A549 (cell line): ENCODE measurements around the gene SLC19A1. TPM values are rescaled to one million over a fixed set of nuclear protein-coding genes. Genes with fewer than 3 reads are reported as not detected.

Experiments used
- ATAC-seq, 2 experiments: fragments of 200-7000 bp in 1 of 2; fragments of >200 bp in 1 of 2; cut with Nextera tagmentation in 1 of 2; cut with Tn5 transposase in 1 of 2; 3 replicates each; pipeline versions ENCODE4 v1.8.0 to v1.9.1; 2018 to 2020; ENCODE audit warnings: mild to moderate bottlenecking in 1 of 2, moderate library complexity in 1 of 2
- CTCF ChIA-PET: fragments of 300-600 bp; sonication (Branson Sonifier 250); formaldehyde crosslinking; extraction: SDS; loops from one replicate; lab custom pipeline; 2021; ENCODE audit warnings: antibody characterized with exemption, inconsistent platforms; lab: Yijun Ruan, JAX
- POLR2A ChIA-PET: fragments of 350-600 bp; formaldehyde crosslinking; extraction: SDS; loops from one replicate; lab custom pipeline; 2021; ENCODE audit warnings: antibody characterized with exemption, inconsistent platforms; lab: Yijun Ruan, JAX
- DNase-seq, 2 experiments: peaks; one replicate each; pipeline versions ENCODE4 v3.0.0 to v3.0.0-alpha.2; 2011 to 2016; ENCODE audit warnings: low read depth in 1 of 2, low spot score in 1 of 2
- FAIRE-seq: peaks from 2 replicates; lab custom pipeline; 2011; peaks lifted over from hg19 to GRCh38; lab: Jason Lieb, UNC
- H3K27ac ChIP-seq, 2 experiments: fragments of >200 bp; sonication (Bioruptor Twin); formaldehyde crosslinking; 3 replicates each; pipeline ENCODE4 v1.5.1; 2016 to 2017
- H3K4me1 ChIP-seq: fragments of >200 bp; sonication (Bioruptor Twin); formaldehyde crosslinking; 3 replicates; pipeline ENCODE4 v1.6.1; 2016
- H3K4me2 ChIP-seq: fragments of >200 bp; sonication (Bioruptor Twin); formaldehyde crosslinking; 3 replicates; pipeline ENCODE4 v1.6.1; 2016
- H3K4me3 ChIP-seq: fragments of >200 bp; sonication (Bioruptor Twin); formaldehyde crosslinking; 3 replicates; pipeline ENCODE4 v1.5.1; 2016
- H3K9me3 ChIP-seq: fragments of >200 bp; sonication (Bioruptor Twin); formaldehyde crosslinking; 3 replicates; pipeline ENCODE4 v1.6.1; 2016
- CBX2 ChIP-seq: fragments of 200-600 bp; sonication (generic); IDR thresholded peaks from 2 replicates; pipeline ENCODE4 v1.6.1; 2016; ENCODE audit warnings: low read depth, mild to moderate bottlenecking, borderline replicate concordance
- CBX8 ChIP-seq: fragments of 200-600 bp; sonication (generic); IDR thresholded peaks from 2 replicates; pipeline ENCODE4 v1.6.1; 2016
- EHF ChIP-seq: fragments of 250-450 bp; sonication (Bioruptor Pico); IDR thresholded peaks from 2 replicates; pipeline ENCODE4 v1.5.0; 2020; ENCODE audit warnings: mild to moderate bottlenecking
- ELK1 ChIP-seq: fragments of 150-350 bp; IDR thresholded peaks from 2 replicates; pipeline ENCODE4 v1.6.1; 2014; ENCODE audit warnings: low read depth, mild to moderate bottlenecking, low read length
- FOSL2 ChIP-seq, 2 experiments: fragments of 450-650 bp in 1 of 2; fragments of >200 bp in 1 of 2; sonication (Bioruptor Twin) in 1 of 2; formaldehyde crosslinking; IDR thresholded peaks; 2 replicates each; pipeline versions ENCODE4 v1.5.0 to v1.6.1; 2016 to 2020; ENCODE audit warnings: mild to moderate bottlenecking in 1 of 2, moderate library complexity in 1 of 2
- HDAC2 ChIP-seq: fragments of 200-600 bp; sonication (generic); IDR thresholded peaks from 2 replicates; pipeline ENCODE4 v1.6.1; 2016
- HMGXB4 ChIP-seq: fragments of 250-450 bp; sonication (Bioruptor Pico); IDR thresholded peaks from 2 replicates; pipeline ENCODE4 v1.5.0; 2021; ENCODE audit warnings: mild to moderate bottlenecking, moderate library complexity, borderline replicate concordance
- HOXB5 ChIP-seq: fragments of 250-450 bp; sonication (Bioruptor Pico); IDR thresholded peaks from 2 replicates; pipeline ENCODE4 v1.5.0; 2020; ENCODE audit warnings: mild to moderate bottlenecking, moderate library complexity
- KDM5A ChIP-seq: fragments of 200-600 bp; sonication (generic); IDR thresholded peaks from 2 replicates; pipeline ENCODE4 v1.6.1; 2016; ENCODE audit warnings: antibody characterized with exemption, mild to moderate bottlenecking
- MAFK ChIP-seq: fragments of 450-650 bp; IDR thresholded peaks from 2 replicates; pipeline ENCODE4 v1.6.1; 2014; ENCODE audit not compliant: partially characterized antibody
- MAZ ChIP-seq: fragments of 150-350 bp; IDR thresholded peaks from 2 replicates; pipeline ENCODE4 v1.6.1; 2014; ENCODE audit warnings: antibody characterized with exemption, low read depth, low read length, borderline replicate concordance
- NPAS2 ChIP-seq: fragments of 250-450 bp; sonication (Bioruptor Pico); IDR thresholded peaks from 2 replicates; pipeline ENCODE4 v1.8.0; 2022; ENCODE audit warnings: mild to moderate bottlenecking, moderate library complexity, borderline replicate concordance
- PBX3 ChIP-seq: IDR thresholded peaks from 2 replicates; pipeline ENCODE4 v1.6.1; 2012
- PHF8 ChIP-seq: fragments of 200-600 bp; sonication (generic); IDR thresholded peaks from 2 replicates; pipeline ENCODE4 v1.6.1; 2016; ENCODE audit warnings: low read depth, mild to moderate bottlenecking, antibody characterized with exemption, moderate library complexity, borderline replicate concordance
- POLR2A ChIP-seq: IDR thresholded peaks from 2 replicates; pipeline ENCODE4 v1.6.1; 2012; ENCODE audit warnings: mild to moderate bottlenecking, low read length
- POLR2AphosphoS2 ChIP-seq: conservative IDR thresholded peaks from 2 replicates; pipeline ENCODE4 v1.6.1; 2012; ENCODE audit warnings: low read length, improper control_type of control experiment, inconsistent platforms
- RFX5 ChIP-seq: fragments of 450-650 bp; IDR thresholded peaks from 2 replicates; pipeline ENCODE4 v1.7.1; 2014; ENCODE audit warnings: antibody characterized with exemption, mild to moderate bottlenecking, moderate library complexity
- RNF2 ChIP-seq: fragments of 200-600 bp; sonication (generic); IDR thresholded peaks from 2 replicates; pipeline ENCODE4 v1.6.1; 2016; ENCODE audit warnings: low read depth, mild to moderate bottlenecking, antibody characterized with exemption, moderate library complexity, borderline replicate concordance
- SMC3 ChIP-seq: fragments of >200 bp; sonication (Bioruptor Twin); formaldehyde crosslinking; IDR thresholded peaks from 3 replicates; pipeline ENCODE4 v1.6.1; 2018; ENCODE audit warnings: inconsistent platforms
- SREBF2 ChIP-seq: fragments of 450-650 bp; IDR thresholded peaks from 2 replicates; pipeline ENCODE4 v1.6.1; 2014; ENCODE audit warnings: mild to moderate bottlenecking, moderate library complexity
- TFCP2L1 ChIP-seq: fragments of 250-450 bp; sonication (Bioruptor Pico); IDR thresholded peaks from 2 replicates; pipeline ENCODE4 v1.5.0; 2021; ENCODE audit warnings: mild to moderate bottlenecking
- TP53 ChIP-seq: fragments of 250-450 bp; sonication (Bioruptor Pico); IDR thresholded peaks from 2 replicates; pipeline ENCODE4 v1.5.0; 2021; ENCODE audit warnings: mild to moderate bottlenecking, moderate library complexity
- USF2 ChIP-seq: fragments of 450-650 bp; IDR thresholded peaks from 2 replicates; pipeline ENCODE4 v1.6.1; 2014; ENCODE audit warnings: antibody characterized with exemption
- WGBS: methylation state at CpG from one replicate; pipeline ENCODE4 v1.1.6; 2017; ENCODE audit errors: missing lambda C conversion rate; 5-methylcytosine and 5-hydroxymethylcytosine counted together
- polyA plus RNA-seq, 4 experiments: library from polyadenylated mRNA; depleted of rRNA in 3 of 4; stranded (reverse); fragments of >200 nt; fragmentation: RNase III in 1 of 4; extraction: RNeasy Plus Mini Kit Qiagen cat#74134 plus additional on column Dnase treatment in 1 of 4; gene quantifications; 2 replicates in 3 of 4; 3 replicates in 1 of 4; pipeline ENCODE4 v1.2.3, GENCODE V29; 2011 to 2017

The SLC19A1 gene
- polyA plus RNA-seq, 2 of the 4 experiments (the other 2 are of a cell fraction) = 9.8 to 14.0 TPM

GRCh38 chr21:45580576-45581321 is 38.5 kb upstream of the SLC19A1 start:
- DNase-seq (no peak), ATAC-seq (no peak), FAIRE-seq (no peak)
- no peak overlapping the region for H3K4me3 ChIP-seq
- no peaks in the 10 kb centered on the region for H3K4me1 ChIP-seq
- 54% methylated on average over 25 of the region's 33 CpGs for WGBS
- peaks cover 16% of the 10 kb centered on the region; the same call in 2 of the 3 replicates for H3K9me3 ChIP-seq
- TF ChIP-seq TFCP2L1 = no peak
- no peak for TF ChIP-seq FOSL2 (IDR thresholded peaks at IDR 0.05)
- no peak for TF ChIP-seq FOSL2 (CRISPR knock-in tag; IDR thresholded peaks at IDR 0.05)
- TF ChIP-seq PHF8 = no peak
- TF ChIP-seq SREBF2 = no peak
- TF ChIP-seq KDM5A = no peak
- no peak overlapping the region for H3K27ac ChIP-seq
- POLR2A ChIA-PET = no interaction called here
- CTCF ChIA-PET = interaction anchor here (1.6 kb wide), 1 partner anchor 25 kb away, joined by 7 read pairs; no protein-coding TSS in a partner anchor
- H3K4me2 ChIP-seq = no peak overlapping the region

- Histone ChIP-seq H3K4me1 (no peaks in the 10 kb centered on the region), H3K4me3 (no peak overlapping the region), H3K9me3 (peaks cover 13% of the 10 kb centered on the region; the same call in 2 of the 3 replicates), H3K27ac (no peak overlapping the region), H3K4me2 (no peak overlapping the region)
- 83% methylated on average over 8 of the region's 8 CpGs for WGBS
- FAIRE-seq (no peak), ATAC-seq (no peak), DNase-seq (no peak)
- ChIA-PET CTCF (no interaction called here), POLR2A (no interaction called here)
- no peak for TF ChIP-seq USF2
- no peak for TF ChIP-seq HMGXB4 (CRISPR knock-in tag)
- TF ChIP-seq MAFK = no peak
- TF ChIP-seq HDAC2 = no peak
- no peak for TF ChIP-seq POLR2A
- no peak for TF ChIP-seq NPAS2 (CRISPR knock-in tag)
- TF ChIP-seq CBX8 = no peak
- no peak for TF ChIP-seq RFX5
- no peak for TF ChIP-seq POLR2AphosphoS2
- no peak for TF ChIP-seq MAZ
- no peak for TF ChIP-seq KDM5A
- TF ChIP-seq TFCP2L1 = no peak
- TF ChIP-seq EHF (CRISPR knock-in tag) = no peak
- TF ChIP-seq ELK1 = no peak
Measured at GRCh38 chr21:45580181-45580575, 37.9 kb upstream of the SLC19A1 start.

GRCh38 chr21:45579383-45580180 is 37.3 kb upstream of the SLC19A1 start:
- H3K9me3 ChIP-seq = peaks cover 13% of the 10 kb centered on the region; the same call in 2 of the 3 replicates
- H3K4me1 ChIP-seq = no peaks in the 10 kb centered on the region
- H3K4me3 ChIP-seq = no peak overlapping the region
- FAIRE-seq (no peak), DNase-seq (no peak), ATAC-seq (no peak)
- POLR2A ChIA-PET = no interaction called here
- H3K27ac ChIP-seq = no peak overlapping the region
- CTCF ChIA-PET = no interaction called here
- no peak overlapping the region for H3K4me2 ChIP-seq
- WGBS = no CpG with 5 or more reads among the region's 29 CpGs
- TF ChIP-seq CBX2 = no peak
- TF ChIP-seq CBX8 = no peak
- TF ChIP-seq PBX3 = no peak
- no peak for TF ChIP-seq SMC3
- no peak for TF ChIP-seq RNF2
- TF ChIP-seq TP53 (CRISPR knock-in tag) = no peak
- no peak for TF ChIP-seq TFCP2L1
- TF ChIP-seq FOSL2 (IDR thresholded peaks at IDR 0.05) = no peak
- no peak for TF ChIP-seq FOSL2 (CRISPR knock-in tag; IDR thresholded peaks at IDR 0.05)
- no peak for TF ChIP-seq KDM5A
- no peak for TF ChIP-seq HOXB5 (CRISPR knock-in tag)
- no peak for TF ChIP-seq HMGXB4 (CRISPR knock-in tag)
- TF ChIP-seq, all 56 proteins: peak for 0
